Hepatic stellate cell (primary cell): ENCODE data around the gene KIRREL1.

ENCODE experiments used
- DNase-seq: peaks from one replicate; pipeline ENCODE4 v3.0.0; 2011; ENCODE audit warnings: low spot score

Gene KIRREL1

DNA sequence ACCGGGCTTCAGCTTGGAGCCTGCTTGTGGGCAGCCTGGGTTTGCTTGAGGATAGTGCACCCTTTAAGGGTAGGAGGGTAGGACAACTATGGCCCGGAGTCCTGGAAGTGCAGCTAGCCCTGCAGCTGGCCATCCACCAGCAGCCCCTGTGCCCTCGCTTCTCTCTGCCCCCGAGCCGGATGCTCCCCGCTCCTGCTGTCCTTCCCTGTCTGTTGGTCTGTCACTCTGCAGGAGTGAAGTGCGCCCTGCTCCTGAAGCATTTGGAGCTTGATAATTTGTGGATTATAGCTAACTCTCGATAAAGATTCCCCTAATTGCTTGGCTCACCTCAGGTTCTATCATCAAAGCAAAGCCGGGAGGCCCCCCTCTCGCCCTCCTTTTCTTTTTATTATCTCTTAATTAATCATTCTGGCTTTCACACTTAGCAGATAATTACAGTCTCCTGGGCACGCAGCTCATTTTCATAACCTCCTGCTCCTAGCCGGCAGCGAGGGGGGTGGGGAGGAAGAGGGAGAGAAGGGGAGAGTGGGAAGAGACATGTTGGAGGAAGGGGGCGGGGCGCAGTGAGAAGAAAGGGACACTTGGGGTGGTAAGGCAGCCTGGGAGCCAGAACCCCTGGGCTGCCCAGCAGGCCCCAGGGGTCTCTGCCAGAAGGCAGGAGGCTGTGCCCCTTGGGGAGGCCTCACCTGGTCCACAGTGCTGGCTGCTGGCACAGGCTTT is 14.4 kb downstream of the KIRREL1 start:
- no peak for DNase-seq

GRCh38 chr1:158008630-158009029 is 15.2 kb downstream of the KIRREL1 start:
- DNase-seq = no peak

DNA sequence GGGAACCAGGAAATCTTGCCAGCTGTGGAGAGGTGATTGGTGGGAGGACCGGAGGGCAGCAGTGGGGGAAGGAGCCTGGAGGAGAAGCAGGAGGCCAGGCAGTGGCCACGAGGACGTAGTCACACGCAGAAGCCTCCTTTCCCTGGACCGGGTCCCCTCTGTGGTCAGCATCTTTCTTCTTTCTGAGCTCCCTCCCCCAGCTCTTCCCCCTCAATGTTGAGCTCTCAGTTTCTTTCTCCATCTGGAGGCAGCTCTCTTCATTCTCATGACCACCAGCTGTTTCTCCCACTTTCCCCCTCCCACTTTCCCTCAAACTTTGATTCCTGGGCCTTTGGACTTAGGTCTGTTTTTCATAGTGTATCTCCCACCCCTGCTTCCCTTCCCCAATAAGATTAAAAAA is 18.3 kb downstream of the KIRREL1 start:
- no peak for DNase-seq

DNA sequence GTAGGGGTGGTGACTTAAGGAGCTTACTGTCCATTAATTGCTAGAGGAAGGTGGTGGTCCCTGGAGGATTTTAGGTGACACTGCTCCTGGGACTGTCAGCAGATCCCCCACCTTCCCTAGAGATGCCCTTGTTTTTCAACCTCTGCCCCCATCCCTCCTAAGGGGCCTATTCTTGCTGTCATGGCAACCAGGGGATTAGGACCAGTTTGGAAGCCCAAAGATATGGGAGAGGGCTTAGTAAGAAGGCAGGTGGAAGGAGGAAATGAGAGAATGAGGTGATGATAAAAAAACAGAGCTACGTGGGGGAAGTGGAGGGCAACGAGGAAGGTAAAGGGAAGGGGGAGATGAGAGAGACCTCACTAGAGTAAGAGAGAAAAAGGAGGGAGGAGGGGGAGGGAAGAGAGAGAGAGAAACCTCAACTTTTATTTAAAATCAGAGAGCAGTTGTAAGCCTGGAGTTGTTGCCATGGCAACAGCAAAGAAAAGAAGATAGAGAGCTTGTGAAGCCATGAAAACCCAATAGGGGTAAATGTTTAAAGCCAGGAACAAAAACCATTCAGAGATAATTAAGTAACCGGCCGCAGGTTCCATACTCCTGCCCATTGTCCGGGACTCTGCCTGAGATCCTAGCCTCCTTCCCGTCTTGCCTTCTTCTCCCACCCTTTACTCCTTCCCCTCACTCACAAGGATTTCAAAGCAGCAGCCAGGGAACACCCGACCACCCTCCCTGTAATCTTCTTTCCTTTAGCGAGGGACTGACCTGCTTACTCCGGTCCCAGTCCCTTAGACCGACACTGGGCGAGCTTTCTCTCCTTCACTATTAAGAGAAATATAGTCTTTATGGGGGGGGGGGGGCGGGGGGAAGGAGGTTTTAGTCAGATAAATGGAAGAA is 20.6 kb downstream of the KIRREL1 start:
- DNase-seq = no peak

DNA sequence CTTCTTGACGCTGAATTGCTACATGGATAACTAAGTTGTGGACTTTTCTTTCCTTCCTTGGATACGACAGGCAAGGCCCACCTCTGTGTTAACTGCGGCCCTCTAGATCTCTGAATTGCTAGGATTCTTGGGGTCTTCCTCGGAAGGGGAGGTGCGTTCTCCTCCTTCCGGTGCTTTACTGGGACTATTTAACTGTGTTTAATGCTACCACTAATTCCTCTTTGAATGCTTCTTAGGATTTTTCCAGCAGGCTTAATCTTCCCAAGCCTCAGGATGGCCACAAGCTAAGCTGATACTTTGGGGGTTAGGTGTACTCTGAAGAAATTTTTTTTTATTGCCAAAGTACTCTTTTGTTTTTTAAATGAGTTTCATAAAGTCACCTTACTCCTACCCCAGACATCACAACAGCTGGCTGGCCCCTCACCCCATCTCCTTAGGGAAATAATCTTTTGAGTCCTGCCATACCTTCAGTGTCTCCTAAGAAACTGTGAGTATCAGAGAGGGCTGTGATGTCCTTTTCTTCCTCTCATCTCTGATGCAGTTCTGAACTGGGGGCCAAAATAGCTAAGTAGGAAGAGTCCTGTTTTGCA is 21.4 kb downstream of the KIRREL1 start:
- no peak for DNase-seq

DNA sequence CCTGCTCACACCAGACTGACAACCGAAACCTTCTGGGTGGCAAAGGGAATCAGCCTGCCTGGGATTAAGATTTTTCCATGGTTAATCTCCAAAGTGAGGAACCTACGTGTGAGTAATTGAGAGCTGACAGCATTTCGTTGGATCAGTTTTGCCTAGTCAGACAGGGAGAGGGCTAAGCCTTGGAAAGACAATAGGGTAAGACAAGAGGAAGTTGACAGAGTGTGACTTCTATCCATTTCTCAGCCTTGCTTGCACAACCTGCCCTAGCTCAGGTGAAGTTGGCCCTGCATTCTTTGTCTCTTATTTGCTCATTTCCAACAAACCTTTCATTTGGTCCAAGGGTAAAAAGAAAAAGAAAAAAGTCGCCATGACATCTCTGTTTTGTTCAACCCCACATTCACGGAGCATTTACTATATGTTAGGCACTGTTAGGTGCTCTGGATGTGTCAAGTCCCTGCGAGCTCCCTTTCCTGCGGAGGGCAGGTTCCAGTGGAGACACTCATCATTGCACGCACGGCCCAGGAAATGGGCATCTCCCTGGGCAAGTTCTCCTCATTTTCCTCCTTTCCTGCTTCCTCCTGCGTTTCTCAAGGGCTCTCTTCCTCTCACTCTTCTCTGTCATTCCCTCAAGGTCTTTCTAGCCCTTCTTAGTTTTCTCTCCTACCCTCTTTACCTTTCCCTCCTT is 23.3 kb downstream of the KIRREL1 start:
- no peak for DNase-seq

DNA sequence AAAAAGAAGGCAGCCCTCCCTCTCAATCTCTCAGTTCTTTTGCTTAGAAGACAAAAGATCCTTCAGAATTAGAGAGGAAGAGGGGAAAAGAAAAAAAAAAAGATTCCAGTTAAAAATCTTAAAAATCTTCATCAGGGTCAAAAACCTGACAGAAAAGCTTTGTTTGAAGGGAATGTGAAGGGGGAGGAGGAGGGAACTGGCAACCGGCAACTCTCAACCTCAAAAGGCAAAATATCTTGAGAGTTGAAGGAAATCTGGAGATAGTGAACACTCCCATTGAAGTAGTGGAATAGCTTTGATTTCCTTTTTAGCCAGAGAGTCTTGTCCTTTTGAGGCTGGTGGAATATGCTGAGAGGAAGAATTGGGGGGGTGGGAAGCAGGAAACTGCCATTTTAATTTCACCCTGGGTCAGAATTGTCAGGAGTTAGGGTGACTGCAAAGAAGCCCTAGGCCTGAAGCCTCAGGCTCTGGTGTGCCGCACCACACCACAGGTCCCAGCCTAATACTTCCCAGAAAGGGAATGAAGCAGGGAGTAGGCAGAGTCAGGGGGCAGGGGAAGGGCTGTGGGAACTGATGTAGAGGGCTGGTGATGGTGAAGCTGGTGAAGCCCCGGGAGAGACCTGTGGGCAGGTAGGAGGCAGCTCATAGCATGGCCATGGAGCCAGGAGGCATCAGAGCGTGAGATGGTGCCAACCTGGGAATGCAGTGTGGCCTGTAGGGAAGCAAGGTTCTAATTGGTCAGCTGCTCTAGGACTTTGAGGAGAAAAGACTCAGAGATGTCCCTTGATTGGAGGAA is 24.6 kb downstream of the KIRREL1 start:
- DNase-seq = no peak

GRCh38 chr1:158019171-158019868 is 25.9 kb downstream of the KIRREL1 start:
- DNase-seq = peak; percentile 73

- DNase-seq = no peak
These were observed 26.9 kb downstream of the KIRREL1 start for GRCh38 chr1:158020259-158020885.

DNA sequence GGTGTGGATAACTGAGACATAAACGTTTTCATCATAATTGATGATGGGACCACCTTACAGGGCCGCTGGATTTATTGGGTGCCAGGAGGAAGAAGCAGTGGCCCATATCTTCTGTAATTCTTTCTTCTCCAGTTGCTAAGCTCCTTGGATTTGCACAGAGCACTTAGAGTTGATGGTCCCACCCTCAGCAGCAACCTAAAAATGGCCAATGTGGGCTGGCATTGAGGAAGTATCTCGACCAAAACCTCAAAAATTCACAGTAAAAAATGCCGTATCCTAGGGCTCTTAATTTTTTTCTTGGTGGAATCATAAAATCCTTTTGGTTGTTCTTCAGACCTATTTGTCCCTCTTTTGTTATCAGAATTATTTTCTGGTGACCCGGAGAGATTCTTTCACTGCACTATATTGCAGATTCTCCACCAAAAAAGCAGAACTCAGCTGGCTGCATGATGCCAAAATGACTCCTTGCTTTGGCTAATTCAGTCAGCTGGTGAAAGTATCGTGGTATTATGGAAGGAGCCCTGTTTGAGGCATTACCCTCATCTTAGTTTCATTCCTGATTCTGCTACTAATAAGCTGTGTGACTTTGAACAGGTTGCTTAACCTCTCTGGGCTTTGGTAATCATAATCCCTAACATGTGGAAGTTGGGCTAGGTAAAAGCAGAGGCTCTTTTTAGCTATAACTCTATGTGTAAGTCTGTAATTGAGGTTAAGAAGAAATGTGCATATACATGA is 27.6 kb downstream of the KIRREL1 start:
- no peak for DNase-seq

DNA sequence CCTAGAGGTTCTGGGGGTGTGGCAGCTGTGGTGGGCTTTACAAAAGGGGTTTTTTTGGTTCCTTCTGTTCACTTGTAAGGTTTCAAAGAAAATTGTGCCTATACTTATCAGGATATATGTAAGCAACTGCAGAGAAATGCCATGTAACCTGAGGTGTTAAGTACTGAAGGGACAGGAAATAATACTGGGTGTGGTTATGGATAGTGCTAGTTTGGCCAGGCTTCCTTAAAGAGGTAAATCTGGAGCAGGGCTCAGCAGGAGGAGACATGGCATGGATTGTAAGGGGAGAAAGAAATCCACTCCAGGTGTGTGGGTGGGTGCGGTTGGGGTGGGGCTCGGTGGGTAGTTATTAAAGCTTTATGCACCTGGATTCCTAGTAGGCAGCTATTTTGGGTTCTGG is 28.3 kb downstream of the KIRREL1 start:
- no peak for DNase-seq

- DNase-seq = no peak
These were observed 29.3 kb downstream of the KIRREL1 start for GRCh38 chr1:158022554-158023312.

DNA sequence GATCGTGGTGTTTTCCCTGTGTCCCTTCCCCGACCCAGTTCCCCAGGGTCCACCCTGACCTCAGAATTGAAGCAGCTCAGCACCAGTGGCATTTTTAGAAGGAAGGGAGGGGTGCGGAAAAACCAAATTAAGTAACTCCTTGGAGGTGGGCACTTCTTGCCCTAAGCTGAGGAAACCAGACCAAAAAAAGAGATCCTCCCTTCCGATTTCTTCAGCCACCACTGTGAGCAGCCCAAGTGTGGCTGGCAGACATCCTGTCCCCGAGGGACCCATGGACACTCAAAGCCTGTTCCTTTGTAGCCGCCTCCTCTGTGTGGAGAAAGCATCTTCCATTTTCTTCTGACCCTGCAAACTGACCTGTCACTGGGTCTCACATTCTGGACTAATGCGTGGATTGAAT is 31.3 kb downstream of the KIRREL1 start:
- no peak for DNase-seq

- DNase-seq = no peak
These were observed 32.3 kb downstream of the KIRREL1 start for GRCh38 chr1:158025576-158026230.

GRCh38 chr1:158026651-158027050 is 33.2 kb downstream of the KIRREL1 start:
- DNase-seq = no peak

GRCh38 chr1:158027508-158027907 is 34.1 kb downstream of the KIRREL1 start:
- no peak for DNase-seq

GRCh38 chr1:158028969-158029368 is 35.5 kb downstream of the KIRREL1 start:
- no peak for DNase-seq

DNA sequence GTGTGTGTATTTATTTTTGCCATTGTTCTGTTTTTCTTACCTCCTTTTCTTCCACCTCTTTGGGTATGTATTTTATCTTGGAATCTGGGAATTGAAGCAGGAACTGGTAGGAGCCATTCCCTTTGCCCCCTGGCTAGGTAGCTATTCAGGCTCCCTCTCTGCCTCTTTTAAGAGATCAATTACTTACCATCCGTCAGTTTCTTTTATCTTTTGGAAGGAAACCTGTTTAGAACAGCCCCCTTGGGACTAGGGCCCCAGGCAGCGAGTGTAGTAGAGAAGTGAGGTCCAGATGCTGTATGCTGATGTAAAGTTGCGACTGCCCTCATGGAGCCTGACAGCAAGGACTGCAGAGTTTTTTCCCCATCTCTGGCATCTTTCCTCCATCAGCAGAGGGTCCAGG is 41.6 kb downstream of the KIRREL1 start:
- no peak for DNase-seq
